Suprapubic skin (tissue), 4 donors: ENCODE measurements around the gene UQCRH.
"Not testable (repeated sequence)": the region's sequence is repeated elsewhere in the genome, so short reads cannot be mapped to it uniquely, and the experiment has no call there.

ENCODE experiments used
- CTCF ChIP-seq, 2 donors: fragments of 200-600 bp in 1 of 2; fragments of 450-650 bp in 1 of 2; sonication (generic) in 1 of 2; IDR thresholded peaks; one replicate each; pipeline ENCODE4 v1.5.1; 2016 to 2019; ENCODE audit warnings: antibody characterized with exemption in 2 of 2, mild to moderate bottlenecking in 1 of 2, moderate library complexity in 1 of 2
- POLR2A ChIP-seq, 2 donors: fragments of 450-650 bp; IDR thresholded peaks; one replicate each; pipeline ENCODE4 v1.6.1; 2017; ENCODE audit warnings: antibody characterized with exemption in 2 of 2, mild to moderate bottlenecking in 2 of 2, moderate library complexity in 2 of 2
- POLR2AphosphoS5 ChIP-seq, 3 donors: sonication (generic); formaldehyde crosslinking; IDR thresholded peaks; one replicate each; pipeline ENCODE4 v1.6.1; 2017; ENCODE audit warnings: antibody characterized with exemption in 3 of 3

GRCh38 chr1:46329807-46330206 lies 26.3 kb downstream of the UQCRH start:
- TF ChIP-seq POLR2AphosphoS5, CTCF, POLR2A (IDR thresholded peaks at IDR 0.05): not testable (repeated sequence)
